ENCODE results near the gene HABP2. TPM values are rescaled to one million over a fixed set of nuclear protein-coding genes. Genes with fewer than 3 reads are reported as not detected.

HABP2 gene
- total and polyA plus RNA-seq, 2 of the 4 experiments (the other 2 are of a cell fraction): not detected

DNA sequence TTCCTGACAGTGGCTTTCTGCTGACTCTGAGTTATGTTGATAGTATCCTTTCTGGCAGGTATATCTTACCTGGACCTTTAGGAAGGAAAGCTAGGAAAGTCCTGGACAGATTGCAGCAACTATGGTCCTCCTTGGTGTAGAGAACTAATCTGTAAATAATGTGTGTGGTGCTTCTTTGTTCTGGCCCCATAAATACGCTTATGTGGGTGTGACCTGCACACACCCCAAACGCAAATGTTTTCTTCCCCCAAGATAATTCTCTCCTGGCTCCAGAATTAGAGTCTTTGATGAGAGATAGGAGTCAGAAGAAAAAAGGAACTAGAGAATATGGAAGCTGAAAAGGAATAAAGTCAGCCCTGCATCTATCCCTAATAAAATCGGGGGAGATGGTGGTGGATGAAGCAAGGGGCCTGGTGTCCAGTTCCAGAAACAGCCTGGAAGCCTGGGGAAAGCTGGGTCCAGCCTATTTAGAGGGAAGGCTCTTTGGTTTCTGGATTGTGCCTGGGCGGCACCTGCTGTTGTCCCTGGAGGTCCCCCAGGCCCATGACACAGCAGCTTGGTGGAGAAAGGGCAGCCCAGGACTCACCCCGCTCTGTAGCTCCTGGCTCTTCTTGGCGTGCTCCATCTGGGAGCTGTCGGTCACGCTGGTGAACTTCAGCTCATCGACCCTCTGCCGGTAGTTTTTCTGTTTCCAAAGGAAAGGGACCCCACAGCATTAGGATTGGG lies 72.8 kb downstream of the HABP2 start:
- Histone ChIP-seq H3K4me1 (ENCODE audit: control insufficient read depth, insufficient read depth, low read length) (no peaks in the 10 kb centered on the region), H2BK120ac (ENCODE audit: low read depth, low read length) (no peak overlapping the region), H3K23ac (ENCODE audit: low read depth, low read length) (no peak overlapping the region), H2BK5ac (ENCODE audit: low read depth, low read length, poor library complexity, severe bottlenecking) (no peak overlapping the region), H3K4me3 (ENCODE audit: insufficient read depth, low read depth, low read length) (no peak overlapping the region), H3K14ac (replicated peaks; ENCODE audit: low read depth, low read length) (no peak overlapping the region), H3K79me1 (ENCODE audit: low read depth in 1 of 2, low read length in 2 of 2) (no peaks in the 10 kb centered on the region), H4K91ac (ENCODE audit: insufficient read depth, low read depth, low read length) (no peak overlapping the region), H2AK9ac (replicated peaks; ENCODE audit: low read depth, low read length, poor library complexity) (no peak overlapping the region), H4K20me1 (ENCODE audit: insufficient read depth, low read length) (no peaks in the 10 kb centered on the region), H3K9ac (ENCODE audit: low read depth, low read length) (no peak overlapping the region), H3K56ac (ENCODE audit: extremely low read depth, insufficient read depth, low read length) (no peak overlapping the region), H2BK15ac (ENCODE audit: low read depth, low read length) (no peak overlapping the region), H3K4me2 (ENCODE audit: low read depth, low read length) (no peak overlapping the region), H3K4ac (ENCODE audit: low read depth, low read length) (no peak overlapping the region), H3K27ac (ENCODE audit: insufficient read depth, low read length) (no peak overlapping the region), H3K9me3 (ENCODE audit: control insufficient read depth, insufficient read depth, low read length) (no peaks in the 10 kb centered on the region), H4K8ac (ENCODE audit: low read depth in 2 of 2, low read length in 2 of 2) (no peak overlapping the region), H2BK20ac (ENCODE audit: low read depth, low read length) (no peak overlapping the region), H3K18ac (ENCODE audit: low read depth, low read length) (no peak overlapping the region), H2AK5ac (ENCODE audit: low read depth, low read length) (no peak overlapping the region), H4K5ac (ENCODE audit: low read depth, low read length) (no peak overlapping the region), H3K9me1 (ENCODE audit: insufficient read depth, low read length) (no peaks in the 10 kb centered on the region; the same call in 1 of the 2 replicates), H3K36me3 (ENCODE audit: control insufficient read depth, insufficient read depth, low read length) (no peaks in the 10 kb centered on the region), H3K27me3 (ENCODE audit: control insufficient read depth, insufficient read depth, low read length) (peaks cover 11% of the 10 kb centered on the region), H2AFZ (replicated peaks; ENCODE audit: low read length, poor library complexity) (no peak overlapping the region)
- TF ChIP-seq BHLHE40 (IDR thresholded peaks at IDR 0.05; ENCODE audit: low read depth, low read length): no peak
- DNase-seq (no peak), ATAC-seq (ENCODE audit: low read depth) (no peak)
- WGBS, 2 experiments (ENCODE audit: extremely low coverage in 2 of 2, insufficient read length in 1 of 2): 60% methylated on average over 2 of the region's 10 CpGs; no CpG with 5 or more reads in 1 of the 2 experiments
- no TSS peak for BruUV-seq (replicated peaks)
- ChIA-PET POLR2A (ENCODE audit: unreplicated experiment) (no interaction called here), CTCF (no interaction called here)
- intact Hi-C loops (cut with micrococcal nuclease): no loop called here
- in situ Hi-C loops (cut with MboI; ENCODE audit: low sequenced_read_pairs): no loop called here
- dilution Hi-C loops (cut with HindIII; ENCODE audit: low sequenced_read_pairs, unreplicated experiment): no loop called here

Measured in IMR-90 (cell line).